PC-9 (cell line): ENCODE data around the gene GFER.

ENCODE experiments used
- CTCF ChIP-seq: fragments of 200-600 bp; sonication (generic); conservative IDR thresholded peaks from 2 replicates; pipeline ENCODE4 v1.6.1; 2017; ENCODE audit warnings: mixed run types, antibody characterized with exemption, mild to moderate bottlenecking, moderate library complexity
- EZH2 ChIP-seq: fragments of 200-600 bp; sonication (generic); IDR thresholded peaks from 2 replicates; pipeline ENCODE4 v1.8.0; 2017; ENCODE audit warnings: antibody characterized with exemption, low read depth

GRCh38 chr16:2026461-2027023, 42.5 kb downstream of the GFER start, which contains the start of gene NHERF2:
- TF ChIP-seq CTCF = no peak
- no peak for TF ChIP-seq EZH2
